Right lobe of liver (tissue), 6 donors: ENCODE results near the gene BTBD19. TPM values are rescaled to one million over a fixed set of nuclear protein-coding genes. Genes with fewer than 3 reads are reported as not detected.

ENCODE experiments used
- ATAC-seq, 4 donors: fragments of 200-7000 bp; cut with Tn5 transposase; one replicate each; pipeline ENCODE4 v1.9.1; 2020; ENCODE audit warnings: mild to moderate bottlenecking in 4 of 4, moderate library complexity in 4 of 4
- DNase-seq, 3 donors: peaks; one replicate each; pipeline ENCODE4 v3.0.0-alpha.2; 2020
- H3K27ac ChIP-seq, 3 donors: fragments of 200-600 bp; one replicate each; pipeline ENCODE4 v1.8.0; 2022
- H3K27me3 ChIP-seq, 2 donors: fragments of 200-600 bp; one replicate each; pipeline ENCODE4 v1.8.0; 2022
- H3K36me3 ChIP-seq, 4 donors: fragments of 200-600 bp; sonication (generic) in 1 of 4; one replicate each; pipeline versions ENCODE4 v1.5.1 to v1.8.0; 2017 to 2022; ENCODE audit warnings: control low read depth in 1 of 4
- H3K4me1 ChIP-seq, 4 donors: fragments of 200-600 bp; sonication (generic) in 1 of 4; one replicate each; pipeline versions ENCODE4 v1.5.1 to v1.8.0; 2017 to 2022; ENCODE audit warnings: control low read depth in 1 of 4
- H3K4me3 ChIP-seq, 3 donors: fragments of 200-600 bp; one replicate each; pipeline ENCODE4 v1.8.0; 2022
- H3K9me3 ChIP-seq, 4 donors: fragments of 200-600 bp; sonication (generic) in 1 of 4; one replicate each; pipeline versions ENCODE4 v1.5.1 to v1.8.0; 2017 to 2022; ENCODE audit warnings: control low read depth in 1 of 4
- POLR2A ChIP-seq: fragments of 450-650 bp; IDR thresholded peaks from one replicate; pipeline ENCODE4 v1.6.1; 2017; ENCODE audit warnings: antibody characterized with exemption, mild to moderate bottlenecking
- WGBS: methylation state at CpG from one replicate; pipeline ENCODE4 v1.1.6; 2018; ENCODE audit warnings: low coverage, low lambda C conversion rate; ENCODE audit not compliant: insufficient coverage; ENCODE audit errors: missing lambda C conversion rate; 5-methylcytosine and 5-hydroxymethylcytosine counted together
- intact Hi-C, 2 donors: fragments of 100-400 bp; cut with DNase I; formaldehyde crosslinking; loops; one replicate each; pipeline versions ENCODE4 v1.11.2 to v1.14.1; 2022
- total RNA-seq, 6 experiments: library from RNA; depleted of rRNA in 2 of 6; stranded (reverse); fragments of >200 nt in 2 of 6; fragmentation: NEBNext Ultra II Directional in 3 of 6; extraction: Animal tissue kit (Norgen Biotek cat#: 25700) in 3 of 6; gene quantifications; one replicate each; pipeline versions ENCODE4 v1.1.0 to v1.2.4, GENCODE V29; 2016 to 2023
- TF ChIP-seq, protein P1 (sequence below), 4 donors: fragments of 200-600 bp in 3 of 4; fragments of 450-650 bp in 1 of 4; IDR thresholded peaks; one replicate each; pipeline versions ENCODE4 v1.5.1 to v1.8.0; 2016 to 2022; ENCODE audit warnings: antibody characterized with exemption in 4 of 4, mild to moderate bottlenecking in 2 of 4
- donor health status: DM: no; HTN: yes; CAD: no.
- donor health status: DM: no; HTN: no; CAD: no.
- donor health status: DM: no; HTN: no; CAD: no.
- donor health status: DM: no; HTN: yes; CAD: no.
- donor health status: DM: no; HTN: yes; CAD: no.

BTBD19 gene
- total RNA-seq, 6 experiments from 2014 or later, result 2.6 to 7.5 (median 5.3) TPM

DNA sequence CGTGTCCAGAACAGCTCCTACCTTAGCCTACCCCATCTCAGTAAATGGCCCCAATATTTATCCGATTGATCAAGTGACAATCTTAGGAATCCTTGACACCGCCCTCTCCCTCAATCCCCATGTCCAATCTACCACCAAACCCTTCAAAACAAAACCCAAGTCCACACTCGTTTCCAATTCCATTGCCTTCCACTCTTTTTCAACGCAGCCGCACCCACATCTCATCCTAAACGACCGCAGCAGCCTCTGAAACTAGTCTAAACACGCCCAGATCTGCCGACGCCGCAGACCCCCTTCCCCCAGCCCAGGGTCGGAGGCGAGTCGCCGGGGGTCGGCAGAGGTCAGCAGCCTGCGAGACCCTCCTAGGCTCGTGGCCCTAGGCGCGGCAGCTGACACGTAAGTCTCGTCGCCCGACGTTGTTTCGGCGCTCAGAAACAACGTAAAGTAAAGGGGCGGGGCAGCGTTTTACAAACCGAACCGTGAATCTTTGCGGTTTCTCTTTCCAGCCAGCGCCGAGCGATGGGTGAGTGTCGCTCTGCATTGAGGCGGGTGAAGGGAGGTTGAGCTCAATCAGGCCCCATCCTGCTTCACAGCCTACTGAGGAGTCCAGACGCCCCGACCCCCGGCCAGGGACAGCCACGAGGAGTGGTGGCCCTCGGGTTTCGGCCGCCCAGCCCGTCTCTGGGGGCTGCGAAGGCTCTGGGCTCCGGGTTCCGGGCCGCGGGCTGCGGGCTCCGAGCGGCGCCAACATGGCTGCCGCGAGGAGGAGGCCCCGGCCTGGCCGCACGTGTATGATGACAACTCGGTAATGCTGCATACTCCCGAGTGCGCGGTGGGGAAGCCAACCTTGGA, 33.0 kb upstream of the BTBD19 start, which contains the start of gene RPS8:
RPS8 (plus strand) TSS at position 463 of the 852 bp plus-strand sequence; CDS start at position 520, 57 bp downstream.
- H3K4me3 ChIP-seq, result peak within 1 kb of the TSS; percentile 89 to 94 (median 91)
- H3K4me1 ChIP-seq, result peaks cover 0 to 13% (median 2%) of the 10 kb centered on the region in 4 donors
- intact Hi-C loops, result no loop called here
- H3K36me3 ChIP-seq, result peaks cover 4 to 25% (median 14%) of the 10 kb centered on the region in 4 donors
- ATAC-seq (peak; percentile 91 to 96 (median 94)), DNase-seq (peak; percentile 89 to 93 (median 90))
- 0% methylated on average over 29 of the region's 65 CpGs for WGBS
- H3K9me3 ChIP-seq, result no peaks in the 10 kb centered on the region
- TF ChIP-seq, protein P1, sequence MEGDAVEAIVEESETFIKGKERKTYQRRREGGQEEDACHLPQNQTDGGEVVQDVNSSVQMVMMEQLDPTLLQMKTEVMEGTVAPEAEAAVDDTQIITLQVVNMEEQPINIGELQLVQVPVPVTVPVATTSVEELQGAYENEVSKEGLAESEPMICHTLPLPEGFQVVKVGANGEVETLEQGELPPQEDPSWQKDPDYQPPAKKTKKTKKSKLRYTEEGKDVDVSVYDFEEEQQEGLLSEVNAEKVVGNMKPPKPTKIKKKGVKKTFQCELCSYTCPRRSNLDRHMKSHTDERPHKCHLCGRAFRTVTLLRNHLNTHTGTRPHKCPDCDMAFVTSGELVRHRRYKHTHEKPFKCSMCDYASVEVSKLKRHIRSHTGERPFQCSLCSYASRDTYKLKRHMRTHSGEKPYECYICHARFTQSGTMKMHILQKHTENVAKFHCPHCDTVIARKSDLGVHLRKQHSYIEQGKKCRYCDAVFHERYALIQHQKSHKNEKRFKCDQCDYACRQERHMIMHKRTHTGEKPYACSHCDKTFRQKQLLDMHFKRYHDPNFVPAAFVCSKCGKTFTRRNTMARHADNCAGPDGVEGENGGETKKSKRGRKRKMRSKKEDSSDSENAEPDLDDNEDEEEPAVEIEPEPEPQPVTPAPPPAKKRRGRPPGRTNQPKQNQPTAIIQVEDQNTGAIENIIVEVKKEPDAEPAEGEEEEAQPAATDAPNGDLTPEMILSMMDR (IDR thresholded peaks at IDR 0.05), result no peak
- peak; percentile 94 for TF ChIP-seq POLR2A
- peak within 1 kb of the TSS; percentile 78 to 93 (median 85) for H3K27ac ChIP-seq
- no peaks in the 10 kb centered on the region for H3K27me3 ChIP-seq

DNA sequence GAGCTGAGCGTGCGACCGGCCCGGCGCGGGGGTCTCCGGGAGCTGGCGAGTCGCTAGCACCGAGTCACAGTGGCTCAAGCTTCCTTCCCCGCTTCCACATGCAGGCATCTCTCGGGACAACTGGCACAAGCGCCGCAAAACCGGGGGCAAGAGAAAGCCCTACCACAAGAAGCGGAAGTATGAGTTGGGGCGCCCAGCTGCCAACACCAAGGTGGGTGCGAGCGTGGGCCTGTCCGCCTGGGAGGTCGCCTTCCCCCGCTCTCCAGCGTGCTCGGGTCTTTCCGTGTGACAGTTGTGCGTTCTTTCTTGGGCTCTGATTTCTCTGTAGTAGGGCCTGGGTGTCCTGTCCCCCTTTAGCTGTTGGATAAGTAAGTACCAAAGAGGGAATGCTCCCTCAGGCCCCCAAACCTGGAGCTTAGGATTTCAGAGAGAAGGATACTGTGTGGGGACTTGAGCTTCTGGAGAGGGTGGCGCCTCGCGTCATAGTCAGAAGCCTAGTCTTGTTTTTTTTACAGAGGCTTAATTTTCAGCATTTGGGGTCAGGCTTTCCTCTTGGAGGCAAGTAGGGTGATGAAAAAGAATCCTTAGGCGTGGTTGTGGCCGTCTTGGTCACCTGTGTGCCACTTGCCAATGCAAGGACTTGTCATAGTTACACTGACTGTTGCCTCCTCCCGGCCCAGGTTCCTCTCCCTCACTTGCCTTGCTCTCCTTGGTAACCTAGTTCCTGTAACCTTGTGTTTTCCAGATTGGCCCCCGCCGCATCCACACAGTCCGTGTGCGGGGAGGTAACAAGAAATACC, 32.2 kb upstream of the BTBD19 start:
- ATAC-seq, result no peak
- TF ChIP-seq POLR2A, result no peak
- TF ChIP-seq, protein P1 (IDR thresholded peaks at IDR 0.05), result no peak
- H3K27me3 ChIP-seq, result no peaks in the 10 kb centered on the region
- H3K4me1 ChIP-seq, result peaks cover 0 to 13% (median 2%) of the 10 kb centered on the region in 4 donors
- H3K9me3 ChIP-seq, result no peaks in the 10 kb centered on the region
- 34% methylated on average over 10 of the region's 36 CpGs for WGBS
- peaks cover 4 to 27% (median 14%) of the 10 kb centered on the region in 4 donors for H3K36me3 ChIP-seq
- H3K4me3 ChIP-seq, result peak overlapping the region; percentile 89 to 94 (median 91)
- intact Hi-C loops, result no loop called here
- peak overlapping the region; percentile 78 to 93 (median 85) for H3K27ac ChIP-seq
- peak in 1 of 3 donors; percentile 56 for DNase-seq

DNA sequence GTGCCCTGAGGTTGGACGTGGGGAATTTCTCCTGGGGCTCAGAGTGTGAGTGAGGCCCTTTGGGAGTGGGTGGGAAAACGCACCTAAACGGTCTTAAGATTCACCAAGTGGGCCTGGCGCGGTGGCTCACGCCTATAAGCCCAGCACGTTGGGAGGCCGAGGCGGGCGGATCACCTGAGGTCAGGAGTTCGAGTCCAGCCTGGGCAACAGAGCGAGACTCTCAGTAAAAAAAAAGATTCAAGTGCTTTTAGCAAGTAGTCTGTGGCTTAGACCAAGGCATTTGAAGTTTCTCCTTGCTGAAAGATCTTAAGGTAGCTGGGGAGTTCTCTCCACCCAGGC, 31.6 kb upstream of the BTBD19 start:
- no peak overlapping the region for H3K27ac ChIP-seq
- peaks cover 4 to 27% (median 14%) of the 10 kb centered on the region in 4 donors for H3K36me3 ChIP-seq
- WGBS, result 40% methylated on average over 9 of the region's 12 CpGs
- ATAC-seq (no peak), DNase-seq (no peak)
- H3K4me1 ChIP-seq, result peaks cover 0 to 13% (median 2%) of the 10 kb centered on the region in 4 donors
- H3K27me3 ChIP-seq, result no peaks in the 10 kb centered on the region
- intact Hi-C loops, result no loop called here
- no peaks in the 10 kb centered on the region for H3K9me3 ChIP-seq
- peak overlapping the region; percentile 89 to 94 (median 91) for H3K4me3 ChIP-seq
- TF ChIP-seq, protein P1 (IDR thresholded peaks at IDR 0.05), result no peak
- TF ChIP-seq POLR2A, result no peak

DNA sequence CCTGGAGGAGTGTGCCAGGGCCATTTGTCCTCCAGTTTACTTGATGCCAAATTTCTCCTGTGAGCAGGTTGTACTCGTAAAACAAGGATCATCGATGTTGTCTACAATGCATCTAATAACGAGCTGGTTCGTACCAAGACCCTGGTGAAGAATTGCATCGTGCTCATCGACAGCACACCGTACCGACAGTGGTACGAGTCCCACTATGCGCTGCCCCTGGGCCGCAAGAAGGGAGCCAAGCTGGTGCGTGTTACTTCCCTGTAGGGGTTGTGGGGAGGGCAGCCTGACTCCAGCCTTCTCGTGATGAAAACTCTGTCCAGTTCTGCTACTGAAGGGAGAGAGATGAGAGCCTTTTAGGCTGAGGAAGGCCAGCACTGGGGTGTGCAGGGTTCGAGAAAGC, 30.8 kb upstream of the BTBD19 start:
- H3K4me1 ChIP-seq, result peaks cover 0 to 13% (median 2%) of the 10 kb centered on the region in 4 donors
- 60% methylated on average over 9 of the region's 14 CpGs for WGBS
- intact Hi-C loops, result no loop called here
- peaks cover 4 to 27% (median 14%) of the 10 kb centered on the region in 4 donors for H3K36me3 ChIP-seq
- no peak for ATAC-seq
- no peaks in the 10 kb centered on the region for H3K9me3 ChIP-seq
- TF ChIP-seq POLR2A, result no peak
- TF ChIP-seq, protein P1 (IDR thresholded peaks at IDR 0.05), result no peak
- no peak overlapping the region for H3K27ac ChIP-seq
- DNase-seq, result no peak
- H3K4me3 ChIP-seq, result no peak overlapping the region
- H3K27me3 ChIP-seq, result no peaks in the 10 kb centered on the region
